AG04449 (cell line): ENCODE measurements around the gene HLA-B.
"Not testable (repeated sequence)": the region's sequence is repeated elsewhere in the genome, so short reads cannot be mapped to it uniquely, and the experiment has no call there.

Experiments used
- CTCF ChIA-PET: fragments of 350-600 bp; formaldehyde crosslinking; extraction: SDS; loops from one replicate; lab custom pipeline; 2021; ENCODE audit warnings: antibody characterized with exemption; lab: Yijun Ruan, JAX
- POLR2A ChIA-PET: fragments of 400-600, 350-600 bp; formaldehyde crosslinking; extraction: SDS; loops from one replicate; lab custom pipeline; 2020; ENCODE audit warnings: antibody characterized with exemption, inconsistent platforms; lab: Yijun Ruan, JAX
- DNase-seq: peaks from one replicate; pipeline ENCODE4 v3.0.0-alpha.2; 2010; ENCODE audit warnings: low read depth, low spot score
- H3K4me3 ChIP-seq: 2 replicates; pipeline ENCODE4 v1.5.1; 2011; ENCODE audit warnings: low read depth, mild to moderate bottlenecking, control low read depth, low read length
- CTCF ChIP-seq: IDR thresholded peaks from one replicate; pipeline ENCODE4 v1.5.1; 2011; ENCODE audit warnings: mild to moderate bottlenecking, moderate library complexity, low read length, control low read depth, inconsistent platforms; ENCODE audit not compliant: insufficient read depth; ENCODE audit errors: missing control alignments

Gene HLA-B

GRCh38 chr6:31395832-31396231, 38.9 kb upstream of the HLA-B start:
- TF ChIP-seq CTCF = no peak
- no peak for DNase-seq
- H3K4me3 ChIP-seq = no peak overlapping the region
- ChIA-PET CTCF (interaction anchor here (0.6 to 4.8 kb wide), 10 partner anchors 9 to 204 kb away, joined by 3 to 23 read pairs (median 4); no protein-coding TSS in a partner anchor), POLR2A (no interaction called here)

GRCh38 chr6:31394381-31394780, 37.4 kb upstream of the HLA-B start:
- no peak for TF ChIP-seq CTCF
- ChIA-PET POLR2A (no interaction called here), CTCF (interaction anchor here (0.6 to 4.8 kb wide), 12 partner anchors 12 to 204 kb away, joined by 3 to 23 read pairs (median 4); no protein-coding TSS in a partner anchor)
- DNase-seq = no peak
- H3K4me3 ChIP-seq = no peak overlapping the region

GRCh38 chr6:31393932-31394331, 37.0 kb upstream of the HLA-B start:
- CTCF ChIA-PET = interaction anchor here (0.8 to 4.8 kb wide), 8 partner anchors 13 to 99 kb away, joined by 3 to 23 read pairs (median 5); no protein-coding TSS in a partner anchor
- DNase-seq = no peak
- H3K4me3 ChIP-seq = no peak overlapping the region
- POLR2A ChIA-PET = no interaction called here
- no peak for TF ChIP-seq CTCF

- CTCF ChIA-PET = interaction anchor here (1.1 to 2.0 kb wide), 2 partner anchors 10 to 23 kb away, joined by 4 read pairs; no protein-coding TSS in a partner anchor
- DNase-seq, H3K4me3 ChIP-seq, POLR2A ChIA-PET: not testable (repeated sequence)
Measured at GRCh38 chr6:31389802-31390132, 32.8 kb upstream of the HLA-B start.

- DNase-seq, H3K4me3 ChIP-seq, CTCF ChIA-PET, POLR2A ChIA-PET: not testable (repeated sequence)
Measured at GRCh38 chr6:31388916-31389801, 32.2 kb upstream of the HLA-B start.

- no peak for DNase-seq
- POLR2A ChIA-PET = no interaction called here
- CTCF ChIA-PET = interaction anchor here (0.8 to 1.5 kb wide), 4 partner anchors 9 to 191 kb away, joined by 3 to 4 read pairs (median 4); no protein-coding TSS in a partner anchor
- TF ChIP-seq CTCF = no peak
- H3K4me3 ChIP-seq = no peak overlapping the region
Measured at GRCh38 chr6:31386977-31387376, 30.0 kb upstream of the HLA-B start.

GRCh38 chr6:31386099-31386498, 29.1 kb upstream of the HLA-B start:
- DNase-seq = no peak
- no peak overlapping the region for H3K4me3 ChIP-seq
- CTCF ChIA-PET = interaction anchor here (0.8 to 1.2 kb wide), 6 partner anchors 10 to 189 kb away, joined by 3 to 4 read pairs (median 3); no protein-coding TSS in a partner anchor
- TF ChIP-seq CTCF = no peak
- POLR2A ChIA-PET = no interaction called here
